T47D (cell line): ENCODE measurements around the gene LDLRAD4.
"Not testable (repeated sequence)": the region's sequence is repeated elsewhere in the genome, so short reads cannot be mapped to it uniquely, and the experiment has no call there.

ENCODE experiments used
- DNase-seq, 2 experiments: peaks; one replicate each; pipeline versions ENCODE4 v3.0.0 to v3.0.0-alpha.2; 2011 to 2012; ENCODE audit warnings: low read depth in 1 of 2, low spot score in 1 of 2
- JUND ChIP-seq: IDR thresholded peaks from 2 replicates; pipeline ENCODE4 v1.6.1; 2012; ENCODE audit warnings: low read depth
- in situ Hi-C: cut with HindIII; loops from 2 replicates; pipeline ENCODE4 v1.10.0; 2016; ENCODE audit warnings: low sequenced_read_pairs, low pct_unique_long_range_greater_than_20kb

LDLRAD4 gene

DNA sequence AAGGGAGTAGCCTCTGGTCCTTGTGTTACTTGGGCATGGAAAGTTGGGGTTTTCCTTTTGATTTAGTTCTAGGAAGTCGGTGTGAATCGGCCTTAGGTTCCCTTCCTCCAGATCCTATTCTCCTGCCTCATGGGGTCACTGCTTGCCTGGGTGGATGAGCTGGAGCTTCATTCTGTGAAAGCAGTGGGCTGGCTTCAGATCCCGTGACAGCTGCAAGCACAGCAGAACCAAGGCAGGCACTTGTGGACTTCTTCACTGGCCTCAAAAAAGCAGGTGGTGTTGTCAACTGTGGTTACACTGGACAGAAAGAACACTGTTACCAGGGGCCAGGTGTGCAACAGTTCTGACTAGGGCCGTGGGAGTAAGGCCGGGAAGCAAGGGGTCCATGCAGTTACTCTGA lies 243.4 kb downstream of the LDLRAD4 start:
- no peak for TF ChIP-seq JUND
- no peak for DNase-seq
- in situ Hi-C loops = no loop called here

DNA sequence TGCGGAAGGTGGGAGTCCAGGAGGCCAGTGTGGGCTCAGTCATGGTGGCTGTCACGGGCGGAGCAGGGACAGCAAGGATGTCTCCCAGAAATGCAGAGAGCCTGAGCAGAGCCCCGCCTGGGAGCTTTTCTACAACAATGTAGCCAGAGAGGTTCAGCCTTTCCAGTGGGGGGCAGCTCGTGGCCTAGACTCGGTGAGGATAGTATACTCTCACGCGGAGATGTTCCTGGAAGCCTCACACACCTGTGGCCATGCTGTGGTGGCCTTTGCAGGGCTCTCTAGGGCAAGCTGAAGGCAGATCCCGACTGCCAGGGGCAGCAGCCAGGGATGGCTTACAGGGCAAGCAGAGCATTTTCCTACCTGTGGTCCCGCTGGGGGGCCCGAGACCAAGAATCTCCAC lies 244.1 kb downstream of the LDLRAD4 start:
- in situ Hi-C loops = no loop called here
- no peak for TF ChIP-seq JUND
- no peak for DNase-seq

DNA sequence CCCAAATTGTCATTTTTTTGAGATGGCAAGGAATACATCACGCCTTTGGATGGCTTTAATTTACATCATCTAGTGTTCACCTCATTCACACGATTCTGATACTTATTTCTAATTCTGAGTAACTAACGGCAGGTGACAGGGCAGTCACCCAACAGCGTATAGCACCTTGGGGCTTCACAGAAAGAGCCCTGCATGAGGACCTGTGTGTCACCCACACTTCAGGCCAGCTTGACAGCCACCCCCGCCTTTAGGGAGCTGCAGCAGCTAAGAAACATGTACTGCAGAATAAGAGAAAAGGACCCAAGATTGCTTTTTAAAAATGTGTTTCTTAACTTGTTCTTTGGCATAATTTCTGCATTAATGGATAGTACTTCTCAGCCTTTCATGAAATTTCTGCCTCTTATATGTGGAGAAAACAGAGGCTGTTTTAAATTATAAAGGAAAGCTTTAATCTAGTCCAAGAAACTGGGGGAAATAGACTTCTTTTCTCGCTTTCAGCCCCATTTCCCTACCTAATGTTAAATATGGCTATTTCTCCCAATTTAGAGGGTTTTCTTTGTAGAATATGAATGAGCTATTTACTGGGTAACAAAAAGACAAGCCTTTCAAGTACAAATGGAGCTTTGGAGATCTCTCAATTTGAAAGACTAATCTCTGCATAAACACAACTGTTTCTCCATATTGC lies 245.1 kb downstream of the LDLRAD4 start:
- no peak for DNase-seq

DNA sequence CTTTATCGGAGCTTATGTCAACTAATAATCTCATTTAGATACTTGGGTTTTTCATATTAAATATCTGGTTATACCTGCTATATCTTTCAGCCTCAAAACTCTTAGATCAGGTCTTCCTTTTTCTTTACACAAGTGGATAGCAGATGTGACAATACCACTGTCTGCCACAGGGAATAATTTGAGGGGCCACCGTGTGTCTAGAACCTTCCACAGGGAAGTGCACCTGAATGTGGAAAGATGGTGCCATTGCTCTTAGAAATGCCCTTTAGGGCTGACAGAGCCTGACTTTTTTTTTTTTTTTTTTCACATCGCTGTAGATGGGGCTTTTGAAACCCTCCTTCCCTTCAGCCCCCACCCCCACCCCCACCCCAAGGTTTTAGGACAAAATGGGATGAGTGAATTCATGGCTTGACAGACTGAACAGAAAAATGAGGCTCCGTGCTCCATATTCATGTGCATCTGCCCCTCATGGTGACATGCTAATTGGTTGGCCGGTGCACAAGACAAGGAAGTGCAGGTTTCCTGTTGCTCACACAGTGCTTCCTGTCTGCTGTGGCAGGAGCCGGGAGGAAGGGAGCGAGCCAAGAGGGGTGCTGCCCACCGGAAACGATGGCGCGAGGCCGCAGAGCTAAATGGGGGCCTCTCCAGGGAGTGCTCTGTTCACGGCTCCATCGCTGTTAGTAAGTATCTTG lies 246.0 kb downstream of the LDLRAD4 start:
- DNase-seq = no peak
- TF ChIP-seq JUND = no peak
- in situ Hi-C loops = no loop called here

More for the DNA sequence above, 245.1 kb downstream of the LDLRAD4 start:
- in situ Hi-C loops = no loop called here
- TF ChIP-seq JUND = no peak

DNA sequence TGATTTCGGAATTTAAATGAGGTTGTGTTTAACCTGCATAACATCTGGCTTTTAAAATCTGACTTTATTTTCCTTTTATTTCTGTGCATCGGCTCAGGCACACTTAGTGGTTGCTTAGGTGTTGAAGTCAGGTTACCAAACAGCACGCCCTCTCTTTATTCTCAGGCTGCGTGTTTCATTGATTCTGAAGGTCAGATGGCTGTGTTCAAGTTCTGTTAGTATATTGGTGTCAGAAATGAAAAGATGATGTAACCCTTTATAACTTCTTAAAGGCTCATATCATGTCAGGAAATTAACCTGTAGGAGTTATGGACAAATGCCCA lies 246.5 kb downstream of the LDLRAD4 start:
- DNase-seq = no peak
- TF ChIP-seq JUND = no peak
- in situ Hi-C loops = no loop called here

DNA sequence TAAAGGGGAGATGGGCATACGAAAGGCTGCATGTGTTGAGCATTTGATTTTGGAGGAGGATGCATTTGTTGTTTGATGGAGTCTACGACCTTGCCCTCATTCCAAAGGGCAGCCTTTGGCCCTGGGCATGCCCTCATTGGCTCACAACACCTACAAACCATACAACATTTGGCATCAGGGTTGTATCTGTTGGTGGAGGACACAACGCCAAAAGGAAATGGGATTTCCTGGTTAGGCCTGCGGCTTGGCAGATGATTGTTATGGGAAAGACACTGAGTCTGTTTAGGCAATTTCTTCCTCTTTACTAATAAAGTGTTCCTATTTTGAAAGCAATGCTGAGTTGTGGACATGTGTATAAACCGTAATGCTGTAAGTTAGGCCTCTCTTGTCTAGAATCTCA lies 246.9 kb downstream of the LDLRAD4 start:
- no peak for DNase-seq
- no peak for TF ChIP-seq JUND
- in situ Hi-C loops = no loop called here

DNA sequence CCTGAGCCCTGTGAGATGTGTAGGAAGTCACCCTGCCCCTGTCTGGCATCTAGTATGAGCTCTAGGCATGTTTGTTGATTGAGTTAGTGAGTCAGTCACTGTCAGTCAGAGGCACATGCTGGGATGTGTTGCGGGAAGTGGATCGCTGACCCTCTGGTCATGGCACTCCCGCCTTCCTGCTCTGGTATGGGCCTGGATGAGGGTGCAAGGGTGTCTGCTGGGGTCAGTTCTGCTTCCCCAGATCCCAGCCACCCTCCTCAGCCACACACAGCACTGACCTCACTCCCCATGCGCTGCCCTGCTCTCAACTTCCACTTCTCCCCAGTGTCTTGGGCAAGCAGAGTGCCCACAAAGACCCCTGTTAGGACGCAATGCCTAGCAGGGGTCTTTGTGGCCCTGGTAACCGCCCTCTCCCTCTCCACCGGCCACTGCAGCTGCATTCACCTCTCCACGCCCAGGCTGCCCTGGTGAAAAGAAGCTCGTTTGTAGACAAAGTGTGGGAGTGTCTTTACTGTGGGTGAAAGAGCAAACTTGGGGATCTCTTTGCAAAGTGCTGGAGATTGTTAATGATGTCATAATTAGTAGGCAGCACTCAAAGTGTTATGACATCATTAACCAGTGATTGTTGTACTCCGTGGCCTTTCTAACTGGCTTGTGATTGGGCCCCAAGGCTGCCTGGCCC lies 252.1 kb downstream of the LDLRAD4 start:
- TF ChIP-seq JUND = no peak
- in situ Hi-C loops = no loop called here
- no peak for DNase-seq

DNA sequence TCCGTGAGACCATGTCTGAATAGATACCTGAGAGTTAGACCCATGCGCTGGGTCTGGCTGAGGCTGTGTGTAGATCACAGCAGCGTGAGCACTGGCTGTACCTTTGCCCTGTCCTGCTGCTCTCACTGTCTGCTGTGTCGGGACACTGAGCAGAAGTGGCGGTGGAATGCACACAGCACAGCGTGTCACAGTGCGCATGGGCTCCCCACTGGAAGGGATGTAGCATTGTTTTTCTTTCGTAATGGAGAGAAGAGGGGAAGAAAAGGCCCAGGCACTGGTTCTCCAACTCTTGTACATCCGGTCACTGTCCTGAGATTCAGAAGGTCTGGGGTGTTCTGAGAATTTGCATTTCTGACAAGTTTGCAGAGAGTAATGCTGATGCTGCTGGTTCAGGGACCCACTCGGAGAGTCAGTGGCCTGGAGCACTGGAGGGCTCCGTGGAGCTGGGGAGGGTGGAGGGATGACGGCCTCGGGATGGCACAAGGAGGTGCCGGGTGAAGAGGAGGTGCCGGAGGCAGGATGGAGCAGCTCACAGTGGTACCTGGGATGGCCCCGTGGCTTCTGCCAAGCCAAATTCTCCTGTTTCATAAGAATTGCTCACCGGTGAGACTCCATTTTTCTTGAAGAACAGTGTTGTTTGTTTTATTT lies 252.8 kb downstream of the LDLRAD4 start:
- DNase-seq = no peak
- in situ Hi-C loops = no loop called here
- TF ChIP-seq JUND = no peak

DNA sequence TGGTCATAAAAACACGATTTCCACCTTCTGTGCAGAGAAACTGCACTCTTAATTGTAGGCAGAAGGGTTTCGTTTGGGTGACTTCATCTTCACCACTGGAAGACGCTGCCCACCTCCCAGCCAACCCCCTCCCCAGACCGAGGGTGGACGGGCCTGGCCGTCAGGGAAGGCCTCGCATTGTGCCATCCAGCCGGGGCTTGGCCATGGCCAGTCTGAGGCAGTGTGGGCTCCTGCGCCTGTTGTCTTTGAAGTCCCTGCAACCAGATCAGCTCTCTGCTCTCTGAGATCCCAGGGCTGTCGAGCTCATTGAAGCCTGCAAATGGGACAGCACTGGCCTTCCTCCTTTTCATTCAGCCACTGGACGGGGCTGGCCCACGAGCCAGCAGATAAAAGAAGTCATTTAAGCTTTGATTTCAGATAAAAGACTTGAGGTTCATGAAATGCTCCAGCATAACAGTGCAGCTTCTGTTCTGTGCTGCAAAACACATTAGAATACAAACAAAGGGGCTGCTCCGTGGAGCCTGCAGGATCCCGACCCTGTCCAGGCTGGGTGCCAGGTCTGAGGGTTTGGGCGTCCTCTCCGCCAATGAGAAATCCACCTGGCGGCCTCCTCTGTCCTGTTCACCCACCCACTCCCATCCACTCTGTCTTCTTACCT lies 253.5 kb downstream of the LDLRAD4 start:
- TF ChIP-seq JUND = no peak
- in situ Hi-C loops = no loop called here
- DNase-seq = no peak

DNA sequence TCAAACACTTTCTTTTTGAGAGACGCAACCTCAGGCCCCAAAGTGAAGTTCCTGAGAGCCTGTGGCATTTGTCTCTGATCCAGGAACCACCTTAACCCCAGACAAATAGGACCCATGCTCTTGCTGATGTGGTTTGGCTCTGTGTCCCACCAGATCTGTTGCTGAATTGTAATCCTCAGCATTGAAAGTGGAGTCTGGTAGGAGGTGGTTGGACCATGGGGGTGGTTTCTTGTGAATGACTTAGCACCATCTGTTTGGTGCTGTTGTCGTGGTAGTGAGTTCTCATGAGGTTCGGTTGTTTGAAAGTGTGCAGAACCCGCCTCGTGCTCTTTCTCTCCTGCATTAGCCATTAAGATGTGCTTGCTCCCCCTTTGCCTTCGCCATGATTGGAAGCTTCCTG lies 255.2 kb downstream of the LDLRAD4 start:
- in situ Hi-C loops = no loop called here
- DNase-seq = no peak
- no peak for TF ChIP-seq JUND

DNA sequence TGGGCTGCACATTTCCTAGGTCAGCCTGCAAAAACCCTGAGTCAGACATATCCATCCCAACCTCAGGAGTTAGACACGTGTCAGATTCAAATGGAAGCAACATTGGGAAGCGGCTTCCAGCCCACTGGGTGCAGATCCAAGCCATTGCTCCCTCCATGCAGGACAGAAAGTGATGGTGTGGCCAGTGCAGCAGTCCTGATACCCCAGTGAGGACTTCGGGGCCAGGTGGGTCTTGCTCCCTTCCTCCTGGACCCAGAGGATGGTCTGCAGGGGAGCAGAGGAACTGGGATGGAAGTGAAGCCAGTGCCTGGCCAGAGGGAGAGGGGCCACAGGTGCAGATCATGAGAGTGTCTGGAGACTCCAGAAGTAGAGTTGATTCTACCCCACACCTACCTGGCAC lies 255.8 kb downstream of the LDLRAD4 start:
- in situ Hi-C loops = no loop called here
- DNase-seq = no peak
- TF ChIP-seq JUND = no peak

DNA sequence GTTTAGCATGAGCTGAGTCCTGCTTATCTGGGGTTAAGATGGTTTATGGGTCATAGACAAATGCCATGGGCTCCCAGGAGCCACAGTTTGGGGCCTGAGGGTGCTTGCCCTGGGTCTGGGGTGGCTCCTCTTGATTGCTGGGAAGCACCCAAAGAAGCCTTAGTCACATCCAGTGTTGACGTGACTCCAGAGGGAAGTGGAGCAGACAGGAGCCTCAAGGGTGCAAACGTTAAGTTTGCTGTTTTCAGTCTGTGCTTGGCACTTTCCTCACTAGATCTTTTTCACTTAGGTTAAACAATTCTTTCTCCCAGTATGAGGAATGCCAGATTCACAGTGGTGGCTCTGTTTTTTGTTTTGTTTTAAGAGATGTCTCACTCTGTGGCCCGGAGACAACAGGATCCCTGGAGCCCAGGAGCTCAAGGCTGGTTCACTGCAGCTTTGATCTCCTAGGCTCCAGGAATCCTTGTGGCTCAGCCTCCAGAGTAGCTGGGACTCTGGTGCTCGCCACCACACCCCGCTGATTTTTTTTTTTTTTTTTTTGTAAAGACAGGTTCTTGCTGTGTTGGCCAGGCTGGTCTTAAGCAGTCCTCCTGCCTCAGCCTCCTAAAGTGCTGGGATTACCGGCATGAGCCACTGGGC lies 256.5 kb downstream of the LDLRAD4 start:
- in situ Hi-C loops = no loop called here
- DNase-seq = no peak
- no peak for TF ChIP-seq JUND

DNA sequence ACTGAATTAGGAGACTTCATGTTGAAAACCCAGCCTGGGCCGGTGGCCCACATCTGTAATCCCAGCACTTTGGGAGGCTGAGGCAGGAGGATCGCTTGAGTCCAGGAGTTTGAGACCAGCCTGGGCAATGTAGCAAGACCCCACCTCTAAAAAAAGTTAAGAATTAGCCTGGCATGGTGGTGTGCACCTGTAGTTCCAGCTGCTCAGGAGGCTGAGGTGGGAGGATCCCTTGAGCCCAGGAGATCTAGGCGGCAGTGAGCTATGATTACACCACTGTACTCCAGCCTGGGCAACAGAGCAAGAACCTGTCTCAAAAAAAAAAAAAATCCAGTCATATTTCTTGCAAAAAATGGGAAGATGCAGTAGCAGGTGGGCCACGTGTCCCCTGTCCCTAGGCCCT lies 257.8 kb downstream of the LDLRAD4 start:
- DNase-seq, in situ Hi-C loops: not testable (repeated sequence)
